Measurements from ENCODE around the gene CEP112. TPM values are rescaled to one million over a fixed set of nuclear protein-coding genes. Genes with fewer than 3 reads are reported as not detected.

Gene CEP112
- total and polyA plus RNA-seq, 2 of the 13 experiments (the other 11 are each of a cell fraction or from before 2014, with no cell fraction given): 1.2 to 3.4 TPM

GRCh38 chr17:66172144-66172543, 19.8 kb downstream of the CEP112 start (continued):
- TF ChIP-seq CBX2 (IDR thresholded peaks at IDR 0.05; ENCODE audit: low read depth, low read length): no peak
- no peak for TF ChIP-seq CBX2 (CRISPR knock-in tag; IDR thresholded peaks at IDR 0.05; ENCODE audit: low read depth)
- TF ChIP-seq SIN3A (IDR thresholded peaks at IDR 0.05; ENCODE audit: borderline replicate concordance, low read depth, low read length): no peak
- no peak for TF ChIP-seq ZNF326 (CRISPR knock-in tag; IDR thresholded peaks at IDR 0.05; ENCODE audit: borderline replicate concordance)
- TF ChIP-seq NKX3-1 (CRISPR knock-in tag; IDR thresholded peaks at IDR 0.05): no peak

GRCh38 chr17:66171692-66172091, 20.2 kb downstream of the CEP112 start:
- Histone ChIP-seq H3K4me1 (ENCODE audit: insufficient read depth, low read length) (no peaks in the 10 kb centered on the region), H4K20me1 (ENCODE audit: insufficient read depth, low read length) (no peaks in the 10 kb centered on the region), H3K9ac (ENCODE audit: insufficient read depth, low read depth, low read length) (no peak overlapping the region), H3K4me3 (replicated peaks in 1 of 3; ENCODE audit: insufficient read depth in 1 of 3, low read depth in 2 of 3, low read length in 3 of 3) (no peak overlapping the region), H3K9me3 (ENCODE audit: low read length) (no peaks in the 10 kb centered on the region), H2AFZ (ENCODE audit: low read length) (no peak overlapping the region), H3K4me2 (ENCODE audit: low read depth, low read length) (no peak overlapping the region), H3K27me3 (ENCODE audit: control insufficient read depth in 1 of 2, insufficient read depth in 2 of 2, low read length in 2 of 2) (no peaks in the 10 kb centered on the region), H3K79me2 (ENCODE audit: insufficient read depth, low read length) (no peaks in the 10 kb centered on the region), H3K27ac (ENCODE audit: extremely low read length, insufficient read depth, low read length) (no peak overlapping the region), H3K36me3 (replicated peaks in 1 of 2; ENCODE audit: control insufficient read depth in 1 of 2, insufficient read depth in 2 of 2, low read length in 2 of 2) (no peaks in the 10 kb centered on the region)
- in situ Hi-C loops (cut with HindIII; ENCODE audit: extremely low pct_ligation_motif_present, low pct_unique_long_range_greater_than_20kb) (loop anchor here (25.0 kb wide), 2 partner anchors 634 to 784 kb away; no protein-coding TSS in a partner anchor), intact Hi-C loops (cut with micrococcal nuclease; ENCODE audit: unreplicated experiment) (no loop called here)
- BruUV-seq (replicated peaks): no TSS peak
- 58% methylated on average over 3 of the region's 3 CpGs for WGBS (ENCODE audit: low lambda C conversion rate)
- DNase-seq (ENCODE audit: low spot score): no peak
- ATAC-seq: no peak
- CTCF ChIA-PET (ENCODE audit: low intra/inter-chr PET ratio, low total read pairs): no interaction called here
- no peak for FAIRE-seq
- no peak for TF ChIP-seq ZNF530 (CRISPR knock-in tag; IDR thresholded peaks at IDR 0.05; ENCODE audit: low read depth)
- TF ChIP-seq ZNF251 (CRISPR knock-in tag; IDR thresholded peaks at IDR 0.05): no peak
- no peak for TF ChIP-seq IRF9 (CRISPR knock-in tag; IDR thresholded peaks at IDR 0.05; ENCODE audit: borderline replicate concordance)
- no peak for TF ChIP-seq ZNF367 (CRISPR knock-in tag; IDR thresholded peaks at IDR 0.05; ENCODE audit: borderline replicate concordance)
- TF ChIP-seq IRF2 (CRISPR knock-in tag; IDR thresholded peaks at IDR 0.05): no peak
- TF ChIP-seq ZNF652 (CRISPR knock-in tag; IDR thresholded peaks at IDR 0.05; ENCODE audit: borderline replicate concordance, low read depth): no peak
- no peak for TF ChIP-seq MAF1 (CRISPR knock-in tag; IDR thresholded peaks at IDR 0.05; ENCODE audit: borderline replicate concordance)
- POLR2A ChIA-PET: no interaction called here

Data from HepG2 (cell line).